K562 (cell line): ENCODE data around the gene CPLX3. TPM values are rescaled to one million over a fixed set of nuclear protein-coding genes. Genes with fewer than 3 reads are reported as not detected.

Source experiments
- PCBP1 ChIP-seq: fragments of 200-400 bp; formaldehyde crosslinking; IDR thresholded peaks from 2 replicates; pipeline ENCODE4 v1.6.1; 2018; ENCODE audit warnings: mild to moderate bottlenecking, low read depth, low read length; ENCODE audit not compliant: poor library complexity, severe bottlenecking
- POLR2H ChIP-seq: IDR thresholded peaks from 2 replicates; pipeline ENCODE4 v1.6.1; 2016; ENCODE audit warnings: missing genetic modification characterization, low read depth, mild to moderate bottlenecking, control low read depth, missing compliant biosample characterization, moderate library complexity
- TRIM24 ChIP-seq, 2 experiments: fragments of 450-650 bp; IDR thresholded peaks; 2 replicates each; pipeline ENCODE4 v1.6.1; 2016
- ZC3H4 ChIP-seq: sonication (generic); formaldehyde crosslinking; IDR thresholded peaks from 2 replicates; pipeline ENCODE4 v1.9.0; 2021; ENCODE audit warnings: missing genetic modification reagents, borderline replicate concordance
- ZNF239 ChIP-seq: fragments of 250-450 bp; sonication (Bioruptor Pico); IDR thresholded peaks from 2 replicates; pipeline ENCODE4 v1.4.0; 2020; ENCODE audit warnings: mild to moderate bottlenecking
- ZNF41 ChIP-seq: fragments of 250-450 bp; sonication (Bioruptor Pico); conservative IDR thresholded peaks from 2 replicates; pipeline ENCODE4 v1.4.0; 2020; ENCODE audit warnings: mild to moderate bottlenecking
- polyA plus RNA-seq, 8 experiments: library from polyadenylated mRNA; depleted of rRNA in 4 of 8; stranded (reverse) in 5 of 8; unstranded in 3 of 8; fragments of >200 nt; fragmentation: Nextera tagmentation in 2 of 8; fragmentation: Illumina TruSeq in 1 of 8; extraction: Ambion mirVana in 2 of 8; extraction: Trizol in 1 of 8; gene quantifications; 2 replicates each; pipeline versions ENCODE4 v1.2.1 to v1.2.3, GENCODE V29; 2011 to 2014; ENCODE audit warnings: inconsistent platforms in 1 of 8, missing spikeins in 1 of 8
- total RNA-seq, 7 experiments: library from RNA; depleted of rRNA in 6 of 7; stranded (reverse); fragments of >200 nt in 6 of 7; fragmentation: Illumina TruSeq in 2 of 7; extraction: Trizol in 2 of 7; gene quantifications; 2 replicates each; pipeline versions ENCODE4 v1.2.1 to v1.2.3, GENCODE V29; 2011 to 2021; ENCODE audit warnings: low replicate concordance in 1 of 7
- TF ChIP-seq, protein P1 (sequence below): fragments of 200-600 bp; sonication (generic); IDR thresholded peaks from one replicate; pipeline ENCODE4 v1.6.1; 2012; ENCODE audit warnings: mild to moderate bottlenecking, low read depth, low read length, inconsistent platforms
- TF ChIP-seq, protein P2 (sequence below): fragments of 450-650 bp; conservative IDR thresholded peaks from 2 replicates; pipeline ENCODE4 v1.6.1; 2016; ENCODE audit warnings: missing genetic modification characterization, low read depth, mild to moderate bottlenecking, missing compliant biosample characterization, moderate library complexity
- TF ChIP-seq, protein P3 (sequence below): fragments of 450-650 bp; IDR thresholded peaks from 2 replicates; pipeline ENCODE4 v1.6.1; 2018; ENCODE audit not compliant: partially characterized antibody

The CPLX3 gene
- total and polyA plus RNA-seq, 9 of the 15 experiments (the other 6 are each of a cell fraction or from before 2014, with no cell fraction given): not detected

DNA sequence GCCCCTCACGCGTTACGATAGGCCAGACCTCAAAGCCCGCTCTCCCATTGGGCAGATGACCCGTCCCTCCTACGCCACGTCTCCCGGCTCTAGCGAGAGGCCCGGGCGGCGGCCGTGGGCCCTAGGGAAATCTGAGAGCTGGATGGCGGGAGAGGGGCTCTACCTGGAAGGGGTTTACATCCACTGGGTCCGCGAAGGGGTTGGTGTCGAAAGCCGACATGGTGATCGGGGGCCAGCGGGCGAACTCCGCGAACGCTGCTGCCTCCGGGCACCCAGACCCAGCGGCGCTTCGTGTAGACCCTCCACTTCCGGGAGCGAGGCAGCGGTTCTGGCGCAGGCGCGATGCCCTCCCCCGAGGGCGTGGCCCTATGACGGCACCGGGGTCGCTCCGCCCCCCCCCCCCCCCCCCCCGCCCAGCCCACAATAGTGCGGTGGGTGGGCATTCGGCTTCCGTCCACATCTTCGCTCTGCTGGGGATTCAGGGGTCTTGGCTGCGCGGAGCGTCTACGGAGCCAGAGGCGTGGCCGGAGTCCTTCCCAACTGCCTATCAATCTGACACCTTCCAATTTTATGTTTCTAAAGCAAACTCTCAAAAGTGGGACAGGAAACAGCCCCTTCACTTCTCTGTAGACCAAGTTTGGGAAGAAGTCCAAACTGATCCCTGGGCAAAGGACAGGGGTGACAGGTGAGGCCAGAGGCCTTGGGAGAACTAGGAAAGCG lies 46.8 kb downstream of the CPLX3 start, which contains the start of gene SCAMP2 (continued):
- TF ChIP-seq, protein P1, sequence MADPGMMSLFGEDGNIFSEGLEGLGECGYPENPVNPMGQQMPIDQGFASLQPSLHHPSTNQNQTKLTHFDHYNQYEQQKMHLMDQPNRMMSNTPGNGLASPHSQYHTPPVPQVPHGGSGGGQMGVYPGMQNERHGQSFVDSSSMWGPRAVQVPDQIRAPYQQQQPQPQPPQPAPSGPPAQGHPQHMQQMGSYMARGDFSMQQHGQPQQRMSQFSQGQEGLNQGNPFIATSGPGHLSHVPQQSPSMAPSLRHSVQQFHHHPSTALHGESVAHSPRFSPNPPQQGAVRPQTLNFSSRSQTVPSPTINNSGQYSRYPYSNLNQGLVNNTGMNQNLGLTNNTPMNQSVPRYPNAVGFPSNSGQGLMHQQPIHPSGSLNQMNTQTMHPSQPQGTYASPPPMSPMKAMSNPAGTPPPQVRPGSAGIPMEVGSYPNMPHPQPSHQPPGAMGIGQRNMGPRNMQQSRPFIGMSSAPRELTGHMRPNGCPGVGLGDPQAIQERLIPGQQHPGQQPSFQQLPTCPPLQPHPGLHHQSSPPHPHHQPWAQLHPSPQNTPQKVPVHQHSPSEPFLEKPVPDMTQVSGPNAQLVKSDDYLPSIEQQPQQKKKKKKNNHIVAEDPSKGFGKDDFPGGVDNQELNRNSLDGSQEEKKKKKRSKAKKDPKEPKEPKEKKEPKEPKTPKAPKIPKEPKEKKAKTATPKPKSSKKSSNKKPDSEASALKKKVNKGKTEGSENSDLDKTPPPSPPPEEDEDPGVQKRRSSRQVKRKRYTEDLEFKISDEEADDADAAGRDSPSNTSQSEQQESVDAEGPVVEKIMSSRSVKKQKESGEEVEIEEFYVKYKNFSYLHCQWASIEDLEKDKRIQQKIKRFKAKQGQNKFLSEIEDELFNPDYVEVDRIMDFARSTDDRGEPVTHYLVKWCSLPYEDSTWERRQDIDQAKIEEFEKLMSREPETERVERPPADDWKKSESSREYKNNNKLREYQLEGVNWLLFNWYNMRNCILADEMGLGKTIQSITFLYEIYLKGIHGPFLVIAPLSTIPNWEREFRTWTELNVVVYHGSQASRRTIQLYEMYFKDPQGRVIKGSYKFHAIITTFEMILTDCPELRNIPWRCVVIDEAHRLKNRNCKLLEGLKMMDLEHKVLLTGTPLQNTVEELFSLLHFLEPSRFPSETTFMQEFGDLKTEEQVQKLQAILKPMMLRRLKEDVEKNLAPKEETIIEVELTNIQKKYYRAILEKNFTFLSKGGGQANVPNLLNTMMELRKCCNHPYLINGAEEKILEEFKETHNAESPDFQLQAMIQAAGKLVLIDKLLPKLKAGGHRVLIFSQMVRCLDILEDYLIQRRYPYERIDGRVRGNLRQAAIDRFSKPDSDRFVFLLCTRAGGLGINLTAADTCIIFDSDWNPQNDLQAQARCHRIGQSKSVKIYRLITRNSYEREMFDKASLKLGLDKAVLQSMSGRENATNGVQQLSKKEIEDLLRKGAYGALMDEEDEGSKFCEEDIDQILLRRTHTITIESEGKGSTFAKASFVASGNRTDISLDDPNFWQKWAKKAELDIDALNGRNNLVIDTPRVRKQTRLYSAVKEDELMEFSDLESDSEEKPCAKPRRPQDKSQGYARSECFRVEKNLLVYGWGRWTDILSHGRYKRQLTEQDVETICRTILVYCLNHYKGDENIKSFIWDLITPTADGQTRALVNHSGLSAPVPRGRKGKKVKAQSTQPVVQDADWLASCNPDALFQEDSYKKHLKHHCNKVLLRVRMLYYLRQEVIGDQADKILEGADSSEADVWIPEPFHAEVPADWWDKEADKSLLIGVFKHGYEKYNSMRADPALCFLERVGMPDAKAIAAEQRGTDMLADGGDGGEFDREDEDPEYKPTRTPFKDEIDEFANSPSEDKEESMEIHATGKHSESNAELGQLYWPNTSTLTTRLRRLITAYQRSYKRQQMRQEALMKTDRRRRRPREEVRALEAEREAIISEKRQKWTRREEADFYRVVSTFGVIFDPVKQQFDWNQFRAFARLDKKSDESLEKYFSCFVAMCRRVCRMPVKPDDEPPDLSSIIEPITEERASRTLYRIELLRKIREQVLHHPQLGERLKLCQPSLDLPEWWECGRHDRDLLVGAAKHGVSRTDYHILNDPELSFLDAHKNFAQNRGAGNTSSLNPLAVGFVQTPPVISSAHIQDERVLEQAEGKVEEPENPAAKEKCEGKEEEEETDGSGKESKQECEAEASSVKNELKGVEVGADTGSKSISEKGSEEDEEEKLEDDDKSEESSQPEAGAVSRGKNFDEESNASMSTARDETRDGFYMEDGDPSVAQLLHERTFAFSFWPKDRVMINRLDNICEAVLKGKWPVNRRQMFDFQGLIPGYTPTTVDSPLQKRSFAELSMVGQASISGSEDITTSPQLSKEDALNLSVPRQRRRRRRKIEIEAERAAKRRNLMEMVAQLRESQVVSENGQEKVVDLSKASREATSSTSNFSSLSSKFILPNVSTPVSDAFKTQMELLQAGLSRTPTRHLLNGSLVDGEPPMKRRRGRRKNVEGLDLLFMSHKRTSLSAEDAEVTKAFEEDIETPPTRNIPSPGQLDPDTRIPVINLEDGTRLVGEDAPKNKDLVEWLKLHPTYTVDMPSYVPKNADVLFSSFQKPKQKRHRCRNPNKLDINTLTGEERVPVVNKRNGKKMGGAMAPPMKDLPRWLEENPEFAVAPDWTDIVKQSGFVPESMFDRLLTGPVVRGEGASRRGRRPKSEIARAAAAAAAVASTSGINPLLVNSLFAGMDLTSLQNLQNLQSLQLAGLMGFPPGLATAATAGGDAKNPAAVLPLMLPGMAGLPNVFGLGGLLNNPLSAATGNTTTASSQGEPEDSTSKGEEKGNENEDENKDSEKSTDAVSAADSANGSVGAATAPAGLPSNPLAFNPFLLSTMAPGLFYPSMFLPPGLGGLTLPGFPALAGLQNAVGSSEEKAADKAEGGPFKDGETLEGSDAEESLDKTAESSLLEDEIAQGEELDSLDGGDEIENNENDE: no peak
- TF ChIP-seq ZNF239 (CRISPR knock-in tag): no peak
- peak; percentile 62; the same call in 1 of the 2 replicates for TF ChIP-seq POLR2H (tag)
- TF ChIP-seq TRIM24 (IDR thresholded peaks at IDR 0.05): no peak
- TF ChIP-seq, protein P2, sequence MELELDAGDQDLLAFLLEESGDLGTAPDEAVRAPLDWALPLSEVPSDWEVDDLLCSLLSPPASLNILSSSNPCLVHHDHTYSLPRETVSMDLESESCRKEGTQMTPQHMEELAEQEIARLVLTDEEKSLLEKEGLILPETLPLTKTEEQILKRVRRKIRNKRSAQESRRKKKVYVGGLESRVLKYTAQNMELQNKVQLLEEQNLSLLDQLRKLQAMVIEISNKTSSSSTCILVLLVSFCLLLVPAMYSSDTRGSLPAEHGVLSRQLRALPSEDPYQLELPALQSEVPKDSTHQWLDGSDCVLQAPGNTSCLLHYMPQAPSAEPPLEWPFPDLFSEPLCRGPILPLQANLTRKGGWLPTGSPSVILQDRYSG: no peak
- TF ChIP-seq ZC3H4 (CRISPR knock-in tag): no peak
- TF ChIP-seq, protein P3, sequence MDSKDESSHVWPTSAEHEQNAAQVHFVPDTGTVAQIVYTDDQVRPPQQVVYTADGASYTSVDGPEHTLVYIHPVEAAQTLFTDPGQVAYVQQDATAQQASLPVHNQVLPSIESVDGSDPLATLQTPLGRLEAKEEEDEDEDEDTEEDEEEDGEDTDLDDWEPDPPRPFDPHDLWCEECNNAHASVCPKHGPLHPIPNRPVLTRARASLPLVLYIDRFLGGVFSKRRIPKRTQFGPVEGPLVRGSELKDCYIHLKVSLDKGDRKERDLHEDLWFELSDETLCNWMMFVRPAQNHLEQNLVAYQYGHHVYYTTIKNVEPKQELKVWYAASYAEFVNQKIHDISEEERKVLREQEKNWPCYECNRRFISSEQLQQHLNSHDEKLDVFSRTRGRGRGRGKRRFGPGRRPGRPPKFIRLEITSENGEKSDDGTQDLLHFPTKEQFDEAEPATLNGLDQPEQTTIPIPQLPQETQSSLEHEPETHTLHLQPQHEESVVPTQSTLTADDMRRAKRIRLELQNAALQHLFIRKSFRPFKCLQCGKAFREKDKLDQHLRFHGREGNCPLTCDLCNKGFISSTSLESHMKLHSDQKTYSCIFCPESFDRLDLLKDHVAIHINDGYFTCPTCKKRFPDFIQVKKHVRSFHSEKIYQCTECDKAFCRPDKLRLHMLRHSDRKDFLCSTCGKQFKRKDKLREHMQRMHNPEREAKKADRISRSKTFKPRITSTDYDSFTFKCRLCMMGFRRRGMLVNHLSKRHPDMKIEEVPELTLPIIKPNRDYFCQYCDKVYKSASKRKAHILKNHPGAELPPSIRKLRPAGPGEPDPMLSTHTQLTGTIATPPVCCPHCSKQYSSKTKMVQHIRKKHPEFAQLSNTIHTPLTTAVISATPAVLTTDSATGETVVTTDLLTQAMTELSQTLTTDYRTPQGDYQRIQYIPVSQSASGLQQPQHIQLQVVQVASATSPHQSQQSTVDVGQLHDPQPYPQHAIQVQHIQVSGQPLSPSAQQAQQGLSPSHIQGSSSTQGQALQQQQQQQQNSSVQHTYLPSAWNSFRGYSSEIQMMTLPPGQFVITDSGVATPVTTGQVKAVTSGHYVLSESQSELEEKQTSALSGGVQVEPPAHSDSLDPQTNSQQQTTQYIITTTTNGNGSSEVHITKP: peak; percentile 10
- TF ChIP-seq PCBP1: peak; percentile 99
- no peak for TF ChIP-seq ZNF41 (CRISPR knock-in tag)
